OCI-M2 (cell line): ENCODE data around the gene LHX4.

Source experiments
- DNase-seq: peaks from one replicate; lab custom pipeline; 2025; ENCODE audit not compliant: unreplicated experiment; lab: John Stamatoyannopoulos, UW

The LHX4 gene

GRCh38 chr1:180225403-180225802, 4.7 kb upstream of the LHX4 start:
- DNase-seq, result no peak

GRCh38 chr1:180227861-180228647, 2.0 kb upstream of the LHX4 start:
- DNase-seq, result no peak

GRCh38 chr1:180228648-180229482, 1.2 kb upstream of the LHX4 start:
- no peak for DNase-seq

- no peak for DNase-seq
Measured at GRCh38 chr1:180230416-180230790, 339 bp downstream of the LHX4 start.

- DNase-seq, result no peak
Measured at GRCh38 chr1:180230791-180231505, 884 bp downstream of the LHX4 start.

GRCh38 chr1:180231506-180231921, 1.4 kb downstream of the LHX4 start:
- no peak for DNase-seq

- no peak for DNase-seq
Measured at GRCh38 chr1:180231936-180232335, 1.9 kb downstream of the LHX4 start.

GRCh38 chr1:180232521-180233043, 2.5 kb downstream of the LHX4 start:
- DNase-seq, result no peak

GRCh38 chr1:180233191-180234011, 3.3 kb downstream of the LHX4 start:
- DNase-seq, result no peak

- DNase-seq, result no peak
Measured at GRCh38 chr1:180234369-180235076, 4.5 kb downstream of the LHX4 start.

- DNase-seq, result no peak
Measured at GRCh38 chr1:180235077-180235501, 5.0 kb downstream of the LHX4 start.

- DNase-seq, result no peak
Measured at GRCh38 chr1:180235502-180236239, 5.6 kb downstream of the LHX4 start.

- DNase-seq, result no peak
Measured at GRCh38 chr1:180236698-180237509, 6.8 kb downstream of the LHX4 start.

- DNase-seq, result no peak
Measured at GRCh38 chr1:180237869-180238476, 7.9 kb downstream of the LHX4 start.

- no peak for DNase-seq
Measured at GRCh38 chr1:180238675-180239074, 8.6 kb downstream of the LHX4 start.

GRCh38 chr1:180239145-180240096, 9.4 kb downstream of the LHX4 start:
- no peak for DNase-seq
